WTC11 (cell line): ENCODE results near the gene SDHA. TPM values are rescaled to one million over a fixed set of nuclear protein-coding genes. Genes with fewer than 3 reads are reported as not detected.

ENCODE experiments used
- ATAC-seq: fragments of 200-7000 bp; cut with Tn5 transposase; 2 replicates; pipeline ENCODE4 v1.10.0; 2021; ENCODE audit warnings: mild to moderate bottlenecking, moderate library complexity
- CTCF ChIA-PET: fragments of 300-600 bp; sonication (Branson Sonifier 250); formaldehyde crosslinking; loops from one replicate; lab custom pipeline; 2021; ENCODE audit warnings: antibody characterized with exemption; lab: Charles Lee
- POLR2A ChIA-PET: fragments of 350-600 bp; sonication (Branson Sonifier 250); formaldehyde crosslinking; loops from one replicate; lab custom pipeline; 2021; ENCODE audit warnings: antibody characterized with exemption; lab: Charles Lee
- DNase-seq: peaks from one replicate; pipeline ENCODE4 v3.0.0; 2021; ENCODE audit warnings: low spot score
- H3K27ac Mint-ChIP-seq: 2 replicates; pipeline ENCODE4 v1.8.0; 2021; ENCODE audit warnings: mixed read lengths
- H3K27me3 Mint-ChIP-seq: 2 replicates; pipeline ENCODE4 v1.8.0; 2021; ENCODE audit warnings: low read depth, mild to moderate bottlenecking, moderate library complexity, mixed read lengths
- H3K36me3 Mint-ChIP-seq: 2 replicates; pipeline ENCODE4 v1.8.0; 2021; ENCODE audit warnings: mixed read lengths
- H3K4me1 Mint-ChIP-seq: 2 replicates; pipeline ENCODE4 v1.8.0; 2022; ENCODE audit warnings: mixed read lengths
- H3K4me3 Mint-ChIP-seq: 2 replicates; pipeline ENCODE4 v1.8.0; 2021; ENCODE audit warnings: mild to moderate bottlenecking, moderate library complexity, mixed read lengths
- H3K9me3 Mint-ChIP-seq: 2 replicates; pipeline ENCODE4 v1.8.0; 2021; ENCODE audit warnings: mixed read lengths
- CBFB ChIP-seq: sonication (generic); formaldehyde crosslinking; IDR thresholded peaks from 2 replicates; pipeline ENCODE4 v1.8.1; 2022; ENCODE audit warnings: mild to moderate bottlenecking, low read depth, missing genetic modification reagents
- CREM ChIP-seq: sonication (generic); formaldehyde crosslinking; IDR thresholded peaks from 2 replicates; pipeline ENCODE4 v1.8.1; 2022; ENCODE audit warnings: mild to moderate bottlenecking, missing genetic modification reagents, moderate library complexity
- ELF4 ChIP-seq: sonication (generic); formaldehyde crosslinking; IDR thresholded peaks from 2 replicates; pipeline ENCODE4 v1.8.1; 2022; ENCODE audit warnings: low read depth, mild to moderate bottlenecking, moderate library complexity, missing genetic modification reagents
- GRHL2 ChIP-seq: fragments of 250-450 bp; sonication (Bioruptor Pico); IDR thresholded peaks from 2 replicates; pipeline ENCODE4 v1.8.0; 2022; ENCODE audit warnings: mild to moderate bottlenecking, moderate library complexity; ENCODE audit not compliant: insufficient replicate concordance, severe bottlenecking
- IRF2 ChIP-seq: sonication (generic); formaldehyde crosslinking; IDR thresholded peaks from 2 replicates; pipeline ENCODE4 v1.8.0; 2022; ENCODE audit warnings: low read depth, missing genetic modification reagents, borderline replicate concordance
- MLX ChIP-seq: sonication (generic); formaldehyde crosslinking; IDR thresholded peaks from 2 replicates; pipeline ENCODE4 v1.8.1; 2023; ENCODE audit warnings: mild to moderate bottlenecking, missing genetic modification reagents, moderate library complexity
- OVOL2 ChIP-seq: fragments of 250-450 bp; sonication (Bioruptor Pico); IDR thresholded peaks from 2 replicates; pipeline ENCODE4 v1.9.0; 2021; ENCODE audit warnings: mild to moderate bottlenecking, borderline replicate concordance
- PREB ChIP-seq: sonication (generic); formaldehyde crosslinking; IDR thresholded peaks from 2 replicates; pipeline ENCODE4 v1.8.1; 2022; ENCODE audit warnings: mild to moderate bottlenecking, missing genetic modification reagents, moderate library complexity, borderline replicate concordance
- PRRX2 ChIP-seq: fragments of 250-450 bp; sonication (Bioruptor Pico); IDR thresholded peaks from 2 replicates; pipeline ENCODE4 v1.8.0; 2021; ENCODE audit warnings: mild to moderate bottlenecking
- SMAD3 ChIP-seq: sonication (generic); formaldehyde crosslinking; IDR thresholded peaks from 2 replicates; pipeline ENCODE4 v1.8.0; 2022; ENCODE audit warnings: missing genetic modification reagents, mild to moderate bottlenecking, borderline replicate concordance
- TEAD1 ChIP-seq: sonication (generic); formaldehyde crosslinking; IDR thresholded peaks from 2 replicates; pipeline ENCODE4 v1.8.0; 2022; ENCODE audit warnings: mild to moderate bottlenecking, missing genetic modification reagents
- ZNF219 ChIP-seq: sonication (generic); formaldehyde crosslinking; IDR thresholded peaks from 2 replicates; pipeline ENCODE4 v1.8.0; 2023; ENCODE audit warnings: missing genetic modification reagents, mild to moderate bottlenecking, borderline replicate concordance
- ZNF396 ChIP-seq: fragments of 250-450 bp; sonication (Bioruptor Pico); IDR thresholded peaks from 2 replicates; pipeline ENCODE4 v1.8.0; 2021; ENCODE audit warnings: mild to moderate bottlenecking, moderate library complexity, borderline replicate concordance
- ZNF416 ChIP-seq: fragments of 250-450 bp; sonication (Bioruptor Pico); IDR thresholded peaks from 2 replicates; pipeline ENCODE4 v1.9.0; 2021; ENCODE audit warnings: mild to moderate bottlenecking, inconsistent platforms
- total RNA-seq: library from RNA; stranded (reverse); gene quantifications from 3 replicates; pipeline ENCODE4 v1.2.3, GENCODE V29; 2021
- TF ChIP-seq, protein P1 (sequence below): sonication (generic); formaldehyde crosslinking; IDR thresholded peaks from 2 replicates; pipeline ENCODE4 v1.8.0; 2022; ENCODE audit warnings: mild to moderate bottlenecking, missing genetic modification reagents
- TF ChIP-seq, protein P2 (sequence below): sonication (generic); formaldehyde crosslinking; IDR thresholded peaks from 2 replicates; pipeline ENCODE4 v1.8.0; 2023; ENCODE audit warnings: missing genetic modification reagents
- TF ChIP-seq, protein P3 (sequence below): fragments of 250-450 bp; sonication (Bioruptor Pico); IDR thresholded peaks from 2 replicates; pipeline ENCODE4 v1.8.0; 2021; ENCODE audit warnings: mild to moderate bottlenecking
- TF ChIP-seq, protein P4 (sequence below): fragments of 200-600 bp; IDR thresholded peaks from 2 replicates; pipeline ENCODE4 v1.8.0; 2022; ENCODE audit warnings: antibody characterized with exemption

SDHA gene
- total RNA-seq, 1 experiment from 2014 or later: 145 TPM

GRCh38 chr5:169071-169727 lies 48.9 kb upstream of the SDHA start:
- TF ChIP-seq ZNF219 (CRISPR knock-in tag) (no peak), IRF2 (no peak), PREB (CRISPR knock-in tag) (no peak), CREM (no peak), MLX (CRISPR knock-in tag) (no peak), PRRX2 (CRISPR knock-in tag) (no peak)
- TF ChIP-seq, protein P1, sequence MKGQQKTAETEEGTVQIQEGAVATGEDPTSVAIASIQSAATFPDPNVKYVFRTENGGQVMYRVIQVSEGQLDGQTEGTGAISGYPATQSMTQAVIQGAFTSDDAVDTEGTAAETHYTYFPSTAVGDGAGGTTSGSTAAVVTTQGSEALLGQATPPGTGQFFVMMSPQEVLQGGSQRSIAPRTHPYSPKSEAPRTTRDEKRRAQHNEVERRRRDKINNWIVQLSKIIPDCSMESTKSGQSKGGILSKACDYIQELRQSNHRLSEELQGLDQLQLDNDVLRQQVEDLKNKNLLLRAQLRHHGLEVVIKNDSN (CRISPR knock-in tag): no peak
- TF ChIP-seq, protein P2, sequence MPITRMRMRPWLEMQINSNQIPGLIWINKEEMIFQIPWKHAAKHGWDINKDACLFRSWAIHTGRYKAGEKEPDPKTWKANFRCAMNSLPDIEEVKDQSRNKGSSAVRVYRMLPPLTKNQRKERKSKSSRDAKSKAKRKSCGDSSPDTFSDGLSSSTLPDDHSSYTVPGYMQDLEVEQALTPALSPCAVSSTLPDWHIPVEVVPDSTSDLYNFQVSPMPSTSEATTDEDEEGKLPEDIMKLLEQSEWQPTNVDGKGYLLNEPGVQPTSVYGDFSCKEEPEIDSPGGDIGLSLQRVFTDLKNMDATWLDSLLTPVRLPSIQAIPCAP: no peak
- TF ChIP-seq, all 79 proteins: peak for 0
- Mint-ChIP-seq H3K36me3 (peaks cover 27% of the 10 kb centered on the region), H3K4me3 (no peak overlapping the region), H3K27me3 (no peaks in the 10 kb centered on the region), H3K4me1 (no peaks in the 10 kb centered on the region), H3K9me3 (peaks cover 7% of the 10 kb centered on the region), H3K27ac (no peak overlapping the region)
- ATAC-seq (no peak), DNase-seq (no peak)
- CTCF ChIA-PET: interaction anchor here (0.9 to 2.3 kb wide), 3 partner anchors 10 to 278 kb away, joined by 3 to 9 read pairs (median 3); no protein-coding TSS in a partner anchor
- POLR2A ChIA-PET: no interaction called here

GRCh38 chr5:169728-170094 lies 48.4 kb upstream of the SDHA start:
- Mint-ChIP-seq H3K27ac (no peak overlapping the region), H3K4me1 (no peaks in the 10 kb centered on the region), H3K9me3 (peaks cover 2% of the 10 kb centered on the region), H3K36me3 (peaks cover 22% of the 10 kb centered on the region)
- CTCF ChIA-PET: interaction anchor here (0.6 to 2.3 kb wide), 4 partner anchors 11 to 277 kb away, joined by 3 to 9 read pairs (median 3); no protein-coding TSS in a partner anchor
- TF ChIP-seq SMAD3 (CRISPR knock-in tag) (no peak), ZNF416 (CRISPR knock-in tag) (no peak), TEAD1 (CRISPR knock-in tag) (no peak), CBFB (CRISPR knock-in tag) (no peak), GRHL2 (CRISPR knock-in tag) (no peak), OVOL2 (CRISPR knock-in tag) (no peak), ELF4 (CRISPR knock-in tag) (no peak), ZNF396 (CRISPR knock-in tag) (no peak)
- TF ChIP-seq, protein P3, sequence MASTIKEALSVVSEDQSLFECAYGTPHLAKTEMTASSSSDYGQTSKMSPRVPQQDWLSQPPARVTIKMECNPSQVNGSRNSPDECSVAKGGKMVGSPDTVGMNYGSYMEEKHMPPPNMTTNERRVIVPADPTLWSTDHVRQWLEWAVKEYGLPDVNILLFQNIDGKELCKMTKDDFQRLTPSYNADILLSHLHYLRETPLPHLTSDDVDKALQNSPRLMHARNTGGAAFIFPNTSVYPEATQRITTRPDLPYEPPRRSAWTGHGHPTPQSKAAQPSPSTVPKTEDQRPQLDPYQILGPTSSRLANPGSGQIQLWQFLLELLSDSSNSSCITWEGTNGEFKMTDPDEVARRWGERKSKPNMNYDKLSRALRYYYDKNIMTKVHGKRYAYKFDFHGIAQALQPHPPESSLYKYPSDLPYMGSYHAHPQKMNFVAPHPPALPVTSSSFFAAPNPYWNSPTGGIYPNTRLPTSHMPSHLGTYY (CRISPR knock-in tag): no peak
- TF ChIP-seq, protein P4, sequence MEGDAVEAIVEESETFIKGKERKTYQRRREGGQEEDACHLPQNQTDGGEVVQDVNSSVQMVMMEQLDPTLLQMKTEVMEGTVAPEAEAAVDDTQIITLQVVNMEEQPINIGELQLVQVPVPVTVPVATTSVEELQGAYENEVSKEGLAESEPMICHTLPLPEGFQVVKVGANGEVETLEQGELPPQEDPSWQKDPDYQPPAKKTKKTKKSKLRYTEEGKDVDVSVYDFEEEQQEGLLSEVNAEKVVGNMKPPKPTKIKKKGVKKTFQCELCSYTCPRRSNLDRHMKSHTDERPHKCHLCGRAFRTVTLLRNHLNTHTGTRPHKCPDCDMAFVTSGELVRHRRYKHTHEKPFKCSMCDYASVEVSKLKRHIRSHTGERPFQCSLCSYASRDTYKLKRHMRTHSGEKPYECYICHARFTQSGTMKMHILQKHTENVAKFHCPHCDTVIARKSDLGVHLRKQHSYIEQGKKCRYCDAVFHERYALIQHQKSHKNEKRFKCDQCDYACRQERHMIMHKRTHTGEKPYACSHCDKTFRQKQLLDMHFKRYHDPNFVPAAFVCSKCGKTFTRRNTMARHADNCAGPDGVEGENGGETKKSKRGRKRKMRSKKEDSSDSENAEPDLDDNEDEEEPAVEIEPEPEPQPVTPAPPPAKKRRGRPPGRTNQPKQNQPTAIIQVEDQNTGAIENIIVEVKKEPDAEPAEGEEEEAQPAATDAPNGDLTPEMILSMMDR: no peak
- TF ChIP-seq, all 79 proteins: peak for 0
- peak; percentile 71 for ATAC-seq
- no peak overlapping the region for H3K4me3 Mint-ChIP-seq
- peak; percentile 13 for DNase-seq
- H3K27me3 Mint-ChIP-seq: no peaks in the 10 kb centered on the region
- POLR2A ChIA-PET: no interaction called here
